ENCODE measurements around the gene NTM.

DNA sequence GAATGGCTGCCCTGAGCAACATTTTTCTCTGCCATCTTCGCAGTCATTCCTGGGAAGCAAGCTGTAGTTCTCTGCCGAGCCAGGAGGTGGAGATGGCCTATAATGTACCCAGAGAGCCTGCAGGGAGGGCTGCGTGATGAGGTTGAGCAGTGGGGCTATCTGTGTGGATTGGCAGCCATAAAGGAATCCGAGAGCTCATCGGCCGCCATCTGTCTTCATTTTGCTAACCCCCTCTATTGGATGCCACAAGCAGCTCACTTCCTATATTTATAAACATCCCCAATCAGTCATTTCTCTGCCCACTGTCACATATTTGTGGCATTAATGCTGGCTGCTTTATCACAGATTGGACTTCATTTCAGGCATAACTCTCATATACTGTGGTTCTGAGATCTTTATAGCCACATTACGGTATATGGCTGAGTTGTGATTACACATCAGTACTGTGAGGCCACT is 209.5 kb downstream of the NTM start:
- TF ChIP-seq EGR1 (IDR thresholded peaks at IDR 0.05; ENCODE audit: borderline replicate concordance, low read depth, low read length) (no peak), EZH2 (IDR thresholded peaks at IDR 0.05; ENCODE audit: low read depth, low read length, severe bottlenecking) (no peak), POU5F1 (IDR thresholded peaks at IDR 0.05; ENCODE audit: low read depth, low read length) (no peak), TBP (IDR thresholded peaks at IDR 0.05; ENCODE audit: low read depth, low read length) (no peak), CEBPB (IDR thresholded peaks at IDR 0.05; ENCODE audit: low read depth, low read length) (no peak), SIN3A (conservative IDR thresholded peaks at IDR 0.05 in 1 of 2, IDR thresholded peaks at IDR 0.05 in 1 of 2; ENCODE audit: low read depth in 1 of 2, low read length in 2 of 2) (no peak), CREB1 (IDR thresholded peaks at IDR 0.05) (no peak), FOSL1 (IDR thresholded peaks at IDR 0.05; ENCODE audit: insufficient read depth, low read depth, low read length) (no peak), RAD21 (IDR thresholded peaks at IDR 0.05 in 1 of 2, conservative IDR thresholded peaks at IDR 0.05 in 1 of 2; ENCODE audit: low read depth in 2 of 2, low read length in 2 of 2) (peak; percentile 74 to 82), YY1 (IDR thresholded peaks at IDR 0.05; ENCODE audit: low read depth, low read length) (peak; percentile 70)
- TF ChIP-seq, protein P1, sequence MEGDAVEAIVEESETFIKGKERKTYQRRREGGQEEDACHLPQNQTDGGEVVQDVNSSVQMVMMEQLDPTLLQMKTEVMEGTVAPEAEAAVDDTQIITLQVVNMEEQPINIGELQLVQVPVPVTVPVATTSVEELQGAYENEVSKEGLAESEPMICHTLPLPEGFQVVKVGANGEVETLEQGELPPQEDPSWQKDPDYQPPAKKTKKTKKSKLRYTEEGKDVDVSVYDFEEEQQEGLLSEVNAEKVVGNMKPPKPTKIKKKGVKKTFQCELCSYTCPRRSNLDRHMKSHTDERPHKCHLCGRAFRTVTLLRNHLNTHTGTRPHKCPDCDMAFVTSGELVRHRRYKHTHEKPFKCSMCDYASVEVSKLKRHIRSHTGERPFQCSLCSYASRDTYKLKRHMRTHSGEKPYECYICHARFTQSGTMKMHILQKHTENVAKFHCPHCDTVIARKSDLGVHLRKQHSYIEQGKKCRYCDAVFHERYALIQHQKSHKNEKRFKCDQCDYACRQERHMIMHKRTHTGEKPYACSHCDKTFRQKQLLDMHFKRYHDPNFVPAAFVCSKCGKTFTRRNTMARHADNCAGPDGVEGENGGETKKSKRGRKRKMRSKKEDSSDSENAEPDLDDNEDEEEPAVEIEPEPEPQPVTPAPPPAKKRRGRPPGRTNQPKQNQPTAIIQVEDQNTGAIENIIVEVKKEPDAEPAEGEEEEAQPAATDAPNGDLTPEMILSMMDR (IDR thresholded peaks at IDR 0.05; ENCODE audit: control extremely low read depth in 1 of 3, insufficient read depth in 1 of 3, low read depth in 1 of 3, low read length in 3 of 3): peak; percentile 72 to 91 (median 80)
- TF ChIP-seq, protein P2, sequence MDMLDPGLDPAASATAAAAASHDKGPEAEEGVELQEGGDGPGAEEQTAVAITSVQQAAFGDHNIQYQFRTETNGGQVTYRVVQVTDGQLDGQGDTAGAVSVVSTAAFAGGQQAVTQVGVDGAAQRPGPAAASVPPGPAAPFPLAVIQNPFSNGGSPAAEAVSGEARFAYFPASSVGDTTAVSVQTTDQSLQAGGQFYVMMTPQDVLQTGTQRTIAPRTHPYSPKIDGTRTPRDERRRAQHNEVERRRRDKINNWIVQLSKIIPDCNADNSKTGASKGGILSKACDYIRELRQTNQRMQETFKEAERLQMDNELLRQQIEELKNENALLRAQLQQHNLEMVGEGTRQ (IDR thresholded peaks at IDR 0.05; ENCODE audit: low read length): no peak
